Small intestine (tissue), 7 donors: ENCODE data around the gene TMEM219. TPM values are rescaled to one million over a fixed set of nuclear protein-coding genes. Genes with fewer than 3 reads are reported as not detected.

Source experiments
- DNase-seq, 2 donors: peaks; one replicate each; pipeline versions ENCODE4 v3.0.0 to v3.0.0-alpha.2; 2013
- FAIRE-seq: peaks from 2 replicates; lab custom pipeline; 2012; peaks lifted over from hg19 to GRCh38; lab: Jason Lieb, UNC
- H3K27ac ChIP-seq, 3 donors: one replicate each; pipeline ENCODE4 v1.5.1; 2013; ENCODE audit warnings: low read length in 2 of 3, mild to moderate bottlenecking in 2 of 3, control low read depth in 1 of 3, inconsistent platforms in 1 of 3, low read depth in 1 of 3, moderate library complexity in 1 of 3
- H3K27me3 ChIP-seq, 3 donors: one replicate each; pipeline ENCODE4 v1.6.1; 2013; ENCODE audit warnings: low read length in 3 of 3, inconsistent platforms in 1 of 3; ENCODE audit not compliant: control insufficient read depth in 3 of 3, insufficient read depth in 3 of 3
- H3K36me3 ChIP-seq, 3 donors: one replicate each; pipeline ENCODE4 v1.6.1; 2013; ENCODE audit warnings: low read length in 3 of 3, inconsistent platforms in 1 of 3, low read depth in 1 of 3, mild to moderate bottlenecking in 1 of 3, moderate library complexity in 1 of 3; ENCODE audit not compliant: control insufficient read depth in 3 of 3, insufficient read depth in 2 of 3
- H3K4me1 ChIP-seq, 3 donors: one replicate each; pipeline ENCODE4 v1.6.1; 2013; ENCODE audit warnings: low read length in 2 of 3, inconsistent platforms in 1 of 3, low read depth in 1 of 3, mild to moderate bottlenecking in 1 of 3, moderate library complexity in 1 of 3; ENCODE audit not compliant: control insufficient read depth in 3 of 3, insufficient read depth in 2 of 3
- H3K4me3 ChIP-seq, 3 donors: one replicate each; pipeline ENCODE4 v1.5.1; 2013; ENCODE audit warnings: low read length in 3 of 3, control low read depth in 1 of 3, inconsistent platforms in 1 of 3, low read depth in 1 of 3, mild to moderate bottlenecking in 1 of 3, moderate library complexity in 1 of 3
- H3K9me3 ChIP-seq, 2 donors: one replicate each; pipeline ENCODE4 v1.6.1; 2013; ENCODE audit warnings: low read depth in 1 of 2, low read length in 1 of 2; ENCODE audit not compliant: control insufficient read depth in 2 of 2, insufficient read depth in 1 of 2
- WGBS, 3 donors: extraction: QIAGEN DNeasy Blood & Tissue Kit; methylation state at CpG; one replicate each; pipeline ENCODE4 v1.1.7; 2013; 5-methylcytosine and 5-hydroxymethylcytosine counted together
- polyA plus RNA-seq, 4 donors: library from polyadenylated mRNA; stranded (reverse) in 3 of 4; unstranded in 1 of 4; fragments of 200-250 nt in 3 of 4; fragments of 120-200 nt in 1 of 4; gene quantifications; one replicate each; pipeline versions ENCODE4 v1.2.1 to v1.2.3, GENCODE V29; 2013
- donor health status: healthy with polysubstance abuse.
- donor health status: control.
- donor health status: control.
- donor health status: Bipolar disorder and iron deficiency.
- donor health status: healthy.

Gene TMEM219
- polyA plus RNA-seq, 4 donors, result 163 to 334 (median 242) TPM

DNA sequence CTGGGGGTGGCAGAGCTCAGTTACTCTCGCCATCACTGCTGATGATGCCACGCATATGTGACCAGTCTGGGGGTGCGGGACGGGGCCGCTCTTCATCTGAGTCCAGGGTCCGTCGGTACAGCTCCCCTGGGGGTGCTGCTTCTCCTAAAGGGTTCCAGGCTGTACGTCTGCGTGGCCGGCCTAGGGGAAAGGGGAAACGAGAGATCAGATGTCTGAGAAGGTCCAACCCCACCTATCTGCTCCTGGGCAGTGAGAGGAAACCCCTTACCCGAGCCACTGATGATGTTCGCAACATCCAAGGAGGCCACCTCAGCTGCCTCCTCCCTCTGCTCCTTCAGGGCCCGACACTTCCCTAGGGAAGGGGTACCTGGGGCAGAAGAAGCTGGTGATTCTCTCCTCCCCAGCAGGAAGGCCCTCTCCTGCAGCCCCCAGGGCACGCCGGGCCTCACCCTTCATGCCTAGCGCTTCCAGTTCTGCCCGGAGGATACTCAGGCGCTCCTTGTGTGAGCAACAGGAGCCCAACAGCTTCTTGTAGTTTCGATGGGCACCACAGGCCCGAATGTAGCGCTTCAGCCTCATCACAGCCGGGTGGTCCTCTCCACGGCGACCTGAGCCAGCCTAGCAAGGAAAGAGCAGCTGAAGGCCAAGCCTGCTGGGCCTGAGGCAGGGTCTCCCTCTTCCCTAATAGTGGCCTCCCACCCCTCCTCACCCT is 31.5 kb downstream of the TMEM219 start:
- DNase-seq, result no peak
- Histone ChIP-seq H3K4me3 (no peak overlapping the region), H3K36me3 (peaks cover 8 to 61% (median 11%) of the 10 kb centered on the region in 3 donors), H3K27me3 (no peaks in the 10 kb centered on the region), H3K9me3 (no peaks in the 10 kb centered on the region), H3K4me1 (peaks cover 2 to 20% (median 7%) of the 10 kb centered on the region in 3 donors), H3K27ac (no peak overlapping the region)
- WGBS, 3 donors, result 90 to 93% (median 91%) methylated on average over 24 to 25 of the region's 25 CpGs
- FAIRE-seq, result no peak

DNA sequence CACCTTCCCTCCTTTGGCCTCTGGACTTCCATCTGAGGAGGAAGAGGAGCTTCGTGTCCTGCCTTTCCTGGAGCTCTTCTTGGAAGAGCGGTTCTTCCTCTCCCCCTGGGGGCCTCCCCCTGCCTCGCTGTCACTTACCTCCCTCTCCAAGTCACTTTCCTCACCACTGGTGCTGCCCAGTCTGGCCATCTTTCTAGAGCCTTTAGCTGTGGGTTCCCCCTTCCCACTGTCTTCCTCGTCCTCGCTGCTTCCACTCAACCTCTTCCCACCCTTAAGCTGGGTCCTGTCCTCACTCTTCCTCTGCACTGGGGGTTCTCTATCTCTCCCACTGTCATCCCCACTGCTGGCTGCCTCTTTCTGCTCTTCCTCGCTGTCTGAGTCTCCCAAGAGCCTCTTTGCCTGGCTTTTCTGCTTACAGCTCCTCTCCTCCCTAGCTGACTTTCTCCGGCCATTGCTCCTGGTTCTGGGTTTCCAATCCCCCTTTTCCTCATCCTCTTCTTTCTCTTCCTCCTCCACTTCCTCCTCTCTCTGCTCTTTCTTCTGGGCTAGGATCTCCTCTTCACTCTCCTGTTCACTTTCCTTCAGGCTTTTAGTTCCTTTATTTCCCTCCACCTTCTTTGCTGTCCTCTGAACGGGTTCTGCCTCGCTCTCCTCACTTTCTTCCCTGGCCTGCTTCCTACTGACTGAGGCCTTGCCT is 32.2 kb downstream of the TMEM219 start:
- peaks cover 5 to 54% (median 11%) of the 10 kb centered on the region in 3 donors for H3K36me3 ChIP-seq
- no peak for DNase-seq
- no peak overlapping the region for H3K4me3 ChIP-seq
- peak overlapping the region in 2 of 3 donors; percentile 93 to 96 for H3K27ac ChIP-seq
- no peaks in the 10 kb centered on the region for H3K9me3 ChIP-seq
- WGBS, 3 donors, result 86 to 93% (median 93%) methylated on average over 9 of the region's 9 CpGs
- H3K4me1 ChIP-seq, result peaks cover 2 to 20% (median 7%) of the 10 kb centered on the region in 3 donors
- no peaks in the 10 kb centered on the region for H3K27me3 ChIP-seq
- no peak for FAIRE-seq

DNA sequence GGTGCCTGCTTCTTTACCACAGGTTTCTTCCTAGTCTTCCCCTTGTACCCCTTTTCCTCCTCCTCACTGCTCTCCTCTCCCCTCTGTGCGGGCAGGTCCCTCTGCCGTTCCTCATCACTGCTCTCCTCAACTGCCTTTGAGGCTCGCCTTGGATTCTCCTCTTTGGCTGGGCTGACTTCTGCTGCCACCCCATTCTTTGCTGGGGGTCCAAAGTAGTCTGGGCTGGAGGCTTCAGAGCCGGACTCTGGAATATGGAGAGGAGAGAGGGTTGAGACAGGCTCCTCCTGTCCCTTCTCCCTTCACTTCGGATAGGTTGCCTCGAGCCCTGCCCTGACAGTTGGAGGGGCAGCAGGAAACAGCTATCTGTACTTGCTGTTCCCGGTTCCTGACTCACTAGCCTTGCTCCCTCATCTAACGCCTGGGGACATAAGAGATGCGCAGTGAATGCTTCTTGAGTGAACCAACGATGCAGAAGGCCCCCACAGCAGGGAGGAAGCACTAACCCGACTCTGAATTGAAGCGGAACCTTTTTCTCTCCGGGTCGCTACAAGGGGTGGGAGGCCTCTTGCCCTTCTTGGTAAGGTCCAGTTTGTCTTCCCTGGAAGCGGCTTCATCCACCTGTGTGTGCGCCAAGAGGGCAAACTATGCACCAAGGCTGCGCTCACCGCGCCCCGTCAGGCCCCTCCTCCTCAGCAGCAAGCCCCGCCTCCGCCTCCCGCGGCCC is 32.9 kb downstream of the TMEM219 start:
- H3K4me1 ChIP-seq, result peaks cover 2 to 20% (median 7%) of the 10 kb centered on the region in 3 donors
- DNase-seq (peak in 1 of 2 donors; percentile 82), FAIRE-seq (no peak)
- peak overlapping the region; percentile 93 to 97 (median 96) for H3K27ac ChIP-seq
- H3K4me3 ChIP-seq, result peak overlapping the region; percentile 64 to 90 (median 75)
- WGBS, 3 donors, result 12 to 15% (median 14%) methylated on average over 21 to 24 of the region's 24 CpGs
- peaks cover 2 to 53% (median 9%) of the 10 kb centered on the region in 3 donors for H3K36me3 ChIP-seq
- no peaks in the 10 kb centered on the region for H3K27me3 ChIP-seq
- H3K9me3 ChIP-seq, result no peaks in the 10 kb centered on the region

DNA sequence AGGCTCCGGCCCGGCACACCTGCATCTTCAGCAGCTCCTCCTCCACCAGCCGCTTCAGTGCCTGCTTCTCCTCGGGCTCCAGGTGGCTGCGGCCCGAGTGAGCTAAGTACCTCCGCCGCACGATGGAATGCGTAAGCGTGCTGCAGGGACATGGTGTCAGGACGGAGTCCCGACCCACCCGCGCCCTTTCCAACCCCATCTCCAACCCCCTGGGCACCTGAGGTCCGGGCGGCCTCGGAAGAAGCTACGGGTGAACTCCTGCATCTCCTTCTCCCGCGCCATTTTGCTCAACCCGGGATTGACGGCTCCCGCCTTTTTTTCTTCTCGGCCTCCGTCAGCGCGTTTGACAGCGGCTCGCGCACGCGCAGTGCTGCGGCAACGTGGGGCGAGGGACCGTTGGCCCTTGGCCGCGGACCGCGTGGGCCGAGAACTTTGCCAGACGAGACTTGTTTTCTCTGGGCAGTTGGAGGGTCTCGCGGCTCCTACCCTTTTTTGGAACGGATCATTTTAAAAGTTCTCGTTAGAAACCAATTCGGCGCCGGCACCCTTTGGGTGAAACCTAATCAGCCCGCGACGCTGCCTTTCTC is 33.5 kb downstream of the TMEM219 start, which contains the start of gene HIRIP3:
Gene HIRIP3 (minus strand): TSS at position 294 of the 587 bp plus-strand sequence. CDS start 12 bp downstream, at position 282.
- Histone ChIP-seq H3K27me3 (no peaks in the 10 kb centered on the region), H3K9me3 (no peaks in the 10 kb centered on the region), H3K36me3 (peaks cover 2 to 59% (median 9%) of the 10 kb centered on the region in 3 donors), H3K4me1 (peaks cover 2 to 20% (median 7%) of the 10 kb centered on the region in 3 donors), H3K27ac (peak within 1 kb of the TSS; percentile 93 to 97 (median 96)), H3K4me3 (peak within 1 kb of the TSS; percentile 64 to 90 (median 83))
- DNase-seq, result peak; percentile 85 to 93
- 0 to 1% (median 0%) methylated on average over 53 of the region's 53 CpGs for WGBS, 3 donors
- FAIRE-seq, result no peak

DNA sequence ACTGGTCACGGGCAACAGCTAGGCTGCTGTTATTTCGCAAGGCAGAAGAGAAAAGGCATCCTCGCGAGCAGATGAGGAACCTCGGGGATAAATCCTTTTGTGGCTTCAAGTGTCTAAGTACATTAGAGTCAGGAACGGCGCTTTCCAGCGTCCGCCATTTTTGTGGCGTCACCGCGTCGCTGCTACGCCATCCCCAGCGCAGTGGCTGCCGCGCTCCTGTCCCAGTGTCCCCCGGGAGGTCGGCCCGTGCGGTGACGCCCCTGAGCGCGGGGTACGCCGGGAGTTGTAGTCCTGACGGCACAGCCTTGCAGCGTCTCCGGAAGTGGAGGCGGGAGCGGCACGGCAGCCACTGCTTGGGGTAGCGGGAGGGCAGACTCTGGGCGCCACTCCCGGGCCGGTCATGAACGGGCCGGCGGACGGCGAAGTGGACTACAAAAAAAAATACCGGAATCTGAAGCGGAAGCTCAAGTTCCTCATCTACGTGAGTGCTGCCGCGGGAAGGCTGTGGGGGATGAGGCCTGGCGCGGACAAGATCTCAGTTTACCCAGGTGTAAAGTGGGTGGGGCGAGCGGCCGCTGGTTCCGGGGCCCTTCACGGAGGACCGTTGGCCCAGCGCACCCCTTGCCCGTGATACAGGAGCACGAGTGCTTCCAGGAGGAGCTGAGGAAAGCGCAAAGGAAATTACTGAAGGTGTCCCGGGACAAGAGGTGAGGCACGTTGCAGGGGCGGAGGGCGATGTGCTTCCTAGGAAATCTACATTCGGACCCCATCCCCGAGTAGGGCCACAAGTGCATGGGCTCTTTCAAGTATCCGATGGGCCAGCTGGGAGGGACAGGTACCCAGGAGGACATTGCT is 34.3 kb downstream of the TMEM219 start, which contains the start of gene INO80E:
Gene INO80E (plus strand): TSS at position 331 of the 855 bp plus-strand sequence. CDS start 70 bp downstream, at position 401.
- no peak for FAIRE-seq

DNA sequence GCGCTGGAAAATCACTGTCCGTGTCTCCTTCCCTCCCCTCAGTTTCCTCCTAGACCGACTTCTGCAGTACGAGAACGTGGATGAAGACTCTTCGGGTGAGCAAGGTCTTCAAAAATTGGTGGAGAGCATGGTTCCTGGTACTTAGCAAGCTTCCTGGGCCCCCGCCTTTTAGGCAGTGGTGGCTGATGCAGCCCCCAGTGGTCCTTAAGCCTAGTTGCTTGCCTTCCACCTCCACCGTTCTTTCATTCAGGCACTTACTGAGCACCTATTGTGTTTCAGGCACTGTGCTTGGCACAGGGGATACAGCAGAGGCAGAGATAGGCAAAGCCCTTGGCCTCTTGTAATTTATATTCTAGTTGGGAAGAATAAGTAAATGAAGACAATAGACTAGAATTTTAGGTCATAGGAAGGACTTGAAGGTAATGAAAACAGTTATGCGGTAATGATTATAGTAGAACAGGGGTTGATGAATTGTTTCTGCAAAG is 34.9 kb downstream of the TMEM219 start:
- Histone ChIP-seq H3K4me1 (peaks cover 2 to 20% (median 7%) of the 10 kb centered on the region in 3 donors), H3K4me3 (peak overlapping the region; percentile 64 to 90 (median 83)), H3K9me3 (no peaks in the 10 kb centered on the region), H3K27ac (peak overlapping the region in 2 of 3 donors; percentile 66 to 97), H3K36me3 (peaks cover 3 to 59% (median 7%) of the 10 kb centered on the region in 3 donors), H3K27me3 (no peaks in the 10 kb centered on the region)
- DNase-seq (no peak), FAIRE-seq (no peak)
- WGBS, 3 donors, result 19 to 20% (median 20%) methylated on average over 9 of the region's 9 CpGs

More for the DNA sequence above, 34.3 kb downstream of the TMEM219 start, which contains the start of gene INO80E:
- Histone ChIP-seq H3K9me3 (no peaks in the 10 kb centered on the region), H3K36me3 (peaks cover 0 to 59% (median 7%) of the 10 kb centered on the region in 3 donors), H3K27ac (peak within 1 kb of the TSS; percentile 93 to 97 (median 96)), H3K27me3 (no peaks in the 10 kb centered on the region), H3K4me3 (peak within 1 kb of the TSS; percentile 64 to 90 (median 83)), H3K4me1 (peaks cover 2 to 20% (median 7%) of the 10 kb centered on the region in 3 donors)
- WGBS, 3 donors, result 0 to 1% (median 0%) methylated on average over 65 of the region's 65 CpGs
- DNase-seq, result peak; percentile 97 to 99

DNA sequence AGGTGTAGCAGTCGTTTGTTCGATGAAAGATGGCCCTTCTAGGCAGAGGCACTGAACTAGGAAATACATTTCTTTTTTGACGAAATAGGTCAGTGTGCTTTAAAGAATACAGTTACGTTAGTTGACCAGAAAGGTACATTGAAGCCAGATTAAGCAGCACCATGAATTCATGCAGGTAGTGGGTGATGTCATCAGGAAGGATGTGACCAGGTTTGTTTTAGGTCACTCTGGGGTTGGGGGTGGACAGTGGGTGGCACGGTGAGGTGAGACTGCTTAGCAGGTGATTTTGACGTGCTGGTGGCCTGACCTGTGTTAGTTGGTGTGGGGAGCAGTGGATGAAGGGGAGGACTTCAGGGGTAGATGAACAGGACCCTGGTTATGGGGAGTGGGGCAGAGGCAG is 37.7 kb downstream of the TMEM219 start:
- DNase-seq, result no peak

More for the DNA sequence above, 37.7 kb downstream of the TMEM219 start:
- Histone ChIP-seq H3K27ac (no peak overlapping the region), H3K4me1 (peaks cover 2 to 12% (median 6%) of the 10 kb centered on the region in 3 donors), H3K4me3 (no peak overlapping the region), H3K9me3 (no peaks in the 10 kb centered on the region), H3K27me3 (no peaks in the 10 kb centered on the region), H3K36me3 (peaks cover 0 to 63% (median 4%) of the 10 kb centered on the region in 3 donors)
- 89 to 91% (median 90%) methylated on average over 6 of the region's 6 CpGs for WGBS, 3 donors
- no peak for FAIRE-seq
